A549 (cell line): Measurements from ENCODE around the gene ZSCAN18. TPM values are rescaled to one million over a fixed set of nuclear protein-coding genes. Genes with fewer than 3 reads are reported as not detected.

Experiments used
- ATAC-seq, 2 experiments: fragments of 200-7000 bp in 1 of 2; fragments of >200 bp in 1 of 2; cut with Nextera tagmentation in 1 of 2; cut with Tn5 transposase in 1 of 2; 3 replicates each; pipeline versions ENCODE4 v1.8.0 to v1.9.1; 2018 to 2020; ENCODE audit warnings: mild to moderate bottlenecking in 1 of 2, moderate library complexity in 1 of 2
- CTCF ChIA-PET: fragments of 300-600 bp; sonication (Branson Sonifier 250); formaldehyde crosslinking; extraction: SDS; loops from one replicate; lab custom pipeline; 2021; ENCODE audit warnings: antibody characterized with exemption, inconsistent platforms; lab: Yijun Ruan, JAX
- POLR2A ChIA-PET: fragments of 350-600 bp; formaldehyde crosslinking; extraction: SDS; loops from one replicate; lab custom pipeline; 2021; ENCODE audit warnings: antibody characterized with exemption, inconsistent platforms; lab: Yijun Ruan, JAX
- DNase-seq, 2 experiments: peaks; one replicate each; pipeline versions ENCODE4 v3.0.0 to v3.0.0-alpha.2; 2011 to 2016; ENCODE audit warnings: low read depth in 1 of 2, low spot score in 1 of 2
- FAIRE-seq: peaks from 2 replicates; lab custom pipeline; 2011; peaks lifted over from hg19 to GRCh38; lab: Jason Lieb, UNC
- H3K27ac ChIP-seq, 2 experiments: fragments of >200 bp; sonication (Bioruptor Twin); formaldehyde crosslinking; 3 replicates each; pipeline ENCODE4 v1.5.1; 2016 to 2017
- H3K4me1 ChIP-seq: fragments of >200 bp; sonication (Bioruptor Twin); formaldehyde crosslinking; 3 replicates; pipeline ENCODE4 v1.6.1; 2016
- H3K4me2 ChIP-seq: fragments of >200 bp; sonication (Bioruptor Twin); formaldehyde crosslinking; 3 replicates; pipeline ENCODE4 v1.6.1; 2016
- H3K4me3 ChIP-seq: fragments of >200 bp; sonication (Bioruptor Twin); formaldehyde crosslinking; 3 replicates; pipeline ENCODE4 v1.5.1; 2016
- H3K9me3 ChIP-seq: fragments of >200 bp; sonication (Bioruptor Twin); formaldehyde crosslinking; 3 replicates; pipeline ENCODE4 v1.6.1; 2016
- CHD4 ChIP-seq: fragments of 200-600 bp; sonication (generic); IDR thresholded peaks from 2 replicates; pipeline ENCODE4 v1.6.1; 2016; ENCODE audit warnings: antibody characterized with exemption, mild to moderate bottlenecking, borderline replicate concordance
- CTCF ChIP-seq: fragments of >200 bp; sonication (Bioruptor Twin); formaldehyde crosslinking; IDR thresholded peaks from 3 replicates; pipeline ENCODE4 v1.5.1; 2016
- EHF ChIP-seq: fragments of 250-450 bp; sonication (Bioruptor Pico); IDR thresholded peaks from 2 replicates; pipeline ENCODE4 v1.5.0; 2020; ENCODE audit warnings: mild to moderate bottlenecking
- EP300 ChIP-seq, 2 experiments: fragments of >200 bp; sonication (Bioruptor Twin); formaldehyde crosslinking; IDR thresholded peaks; 2 replicates in 1 of 2; 3 replicates in 1 of 2; pipeline ENCODE4 v1.6.1; 2016 to 2017
- FOSL2 ChIP-seq, 2 experiments: fragments of 450-650 bp in 1 of 2; fragments of >200 bp in 1 of 2; sonication (Bioruptor Twin) in 1 of 2; formaldehyde crosslinking; IDR thresholded peaks; 2 replicates each; pipeline versions ENCODE4 v1.5.0 to v1.6.1; 2016 to 2020; ENCODE audit warnings: mild to moderate bottlenecking in 1 of 2, moderate library complexity in 1 of 2
- HDAC2 ChIP-seq: fragments of 200-600 bp; sonication (generic); IDR thresholded peaks from 2 replicates; pipeline ENCODE4 v1.6.1; 2016
- HOXA7 ChIP-seq: fragments of 250-450 bp; sonication (Bioruptor Pico); IDR thresholded peaks from 2 replicates; pipeline ENCODE4 v1.5.0; 2020; ENCODE audit warnings: mild to moderate bottlenecking, moderate library complexity
- HOXB13 ChIP-seq: fragments of 250-450 bp; sonication (Bioruptor Pico); IDR thresholded peaks from 2 replicates; pipeline ENCODE4 v1.5.0; 2020; ENCODE audit warnings: low read depth, mild to moderate bottlenecking, moderate library complexity
- JUN ChIP-seq, 2 experiments: fragments of >200 bp; sonication (Bioruptor Twin); formaldehyde crosslinking; IDR thresholded peaks; 2 replicates in 1 of 2; 3 replicates in 1 of 2; pipeline ENCODE4 v1.6.1; 2016 to 2017
- MAZ ChIP-seq: fragments of 150-350 bp; IDR thresholded peaks from 2 replicates; pipeline ENCODE4 v1.6.1; 2014; ENCODE audit warnings: antibody characterized with exemption, low read depth, low read length, borderline replicate concordance
- MYC ChIP-seq: IDR thresholded peaks from 2 replicates; pipeline ENCODE4 v1.6.1; 2012; ENCODE audit warnings: mild to moderate bottlenecking, inconsistent platforms, low read length, improper control_type of control experiment, borderline replicate concordance
- NFE2L2 ChIP-seq: fragments of 150-350 bp; conservative IDR thresholded peaks from 2 replicates; pipeline ENCODE4 v1.6.1; 2014; ENCODE audit warnings: low read length
- PHF8 ChIP-seq: fragments of 200-600 bp; sonication (generic); IDR thresholded peaks from 2 replicates; pipeline ENCODE4 v1.6.1; 2016; ENCODE audit warnings: low read depth, mild to moderate bottlenecking, antibody characterized with exemption, moderate library complexity, borderline replicate concordance
- RCOR1 ChIP-seq: fragments of 150-350 bp; IDR thresholded peaks from 2 replicates; pipeline ENCODE4 v1.6.1; 2014; ENCODE audit warnings: antibody characterized with exemption, low read length, low read depth
- TFCP2L1 ChIP-seq: fragments of 250-450 bp; sonication (Bioruptor Pico); IDR thresholded peaks from 2 replicates; pipeline ENCODE4 v1.5.0; 2021; ENCODE audit warnings: mild to moderate bottlenecking
- ZNF302 ChIP-seq: fragments of 250-450 bp; sonication (Bioruptor Pico); IDR thresholded peaks from 2 replicates; pipeline ENCODE4 v1.9.0; 2021; ENCODE audit warnings: inconsistent platforms, mild to moderate bottlenecking, moderate library complexity
- WGBS: methylation state at CpG from one replicate; pipeline ENCODE4 v1.1.6; 2017; ENCODE audit errors: missing lambda C conversion rate; 5-methylcytosine and 5-hydroxymethylcytosine counted together
- polyA plus RNA-seq, 4 experiments: library from polyadenylated mRNA; depleted of rRNA in 3 of 4; stranded (reverse); fragments of >200 nt; fragmentation: RNase III in 1 of 4; extraction: RNeasy Plus Mini Kit Qiagen cat#74134 plus additional on column Dnase treatment in 1 of 4; gene quantifications; 2 replicates in 3 of 4; 3 replicates in 1 of 4; pipeline ENCODE4 v1.2.3, GENCODE V29; 2011 to 2017
- TF ChIP-seq, protein P1 (sequence below): IDR thresholded peaks from 2 replicates; pipeline ENCODE4 v1.6.1; 2012
- TF ChIP-seq, protein P2 (sequence below): fragments of 150-350 bp; IDR thresholded peaks from 2 replicates; pipeline ENCODE4 v1.6.1; 2014; ENCODE audit warnings: low read depth, mild to moderate bottlenecking, low read length

ZSCAN18 gene
- polyA plus RNA-seq, 2 of the 4 experiments (the other 2 are of a cell fraction), result 2.3 to 2.9 TPM

- FAIRE-seq (no peak), ATAC-seq (no peak), DNase-seq (no peak)
- no peaks in the 10 kb centered on the region for H3K4me1 ChIP-seq
- no peak overlapping the region for H3K4me3 ChIP-seq
- 17% methylated on average over 8 of the region's 8 CpGs for WGBS
- no peak overlapping the region for H3K4me2 ChIP-seq
- POLR2A ChIA-PET, result no interaction called here
- no peak for TF ChIP-seq CHD4
- H3K9me3 ChIP-seq, result peaks cover 76% of the 10 kb centered on the region
- CTCF ChIA-PET, result no interaction called here
- no peak overlapping the region for H3K27ac ChIP-seq
These were observed 59.3 kb downstream of the ZSCAN18 start for GRCh38 chr19:58038688-58039204.

- H3K27ac ChIP-seq, result no peak overlapping the region
- FAIRE-seq (no peak), DNase-seq (no peak)
- POLR2A ChIA-PET, result no interaction called here
- no peaks in the 10 kb centered on the region for H3K4me1 ChIP-seq
- TF ChIP-seq HOXA7 (no peak), TFCP2L1 (no peak), MYC (no peak), EP300 (IDR thresholded peaks at IDR 0.05) (no peak), JUN (IDR thresholded peaks at IDR 0.05) (no peak), PHF8 (no peak), HDAC2 (no peak), NFE2L2 (no peak), CTCF (no peak), RCOR1 (no peak), FOSL2 (IDR thresholded peaks at IDR 0.05) (no peak), FOSL2 (CRISPR knock-in tag; IDR thresholded peaks at IDR 0.05) (no peak), ZNF302 (no peak)
- TF ChIP-seq, protein P1, sequence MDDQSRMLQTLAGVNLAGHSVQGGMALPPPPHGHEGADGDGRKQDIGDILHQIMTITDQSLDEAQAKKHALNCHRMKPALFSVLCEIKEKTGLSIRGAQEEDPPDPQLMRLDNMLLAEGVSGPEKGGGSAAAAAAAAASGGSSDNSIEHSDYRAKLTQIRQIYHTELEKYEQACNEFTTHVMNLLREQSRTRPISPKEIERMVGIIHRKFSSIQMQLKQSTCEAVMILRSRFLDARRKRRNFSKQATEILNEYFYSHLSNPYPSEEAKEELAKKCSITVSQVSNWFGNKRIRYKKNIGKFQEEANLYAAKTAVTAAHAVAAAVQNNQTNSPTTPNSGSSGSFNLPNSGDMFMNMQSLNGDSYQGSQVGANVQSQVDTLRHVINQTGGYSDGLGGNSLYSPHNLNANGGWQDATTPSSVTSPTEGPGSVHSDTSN, result no peak
- TF ChIP-seq, all 56 proteins: peak for 0
- 35% methylated on average over 33 of the region's 44 CpGs for WGBS
- CTCF ChIA-PET, result no interaction called here
- ATAC-seq, result no peak
- H3K4me3 ChIP-seq, result no peak overlapping the region
- H3K4me2 ChIP-seq, result no peak overlapping the region
- peaks cover 76% of the 10 kb centered on the region for H3K9me3 ChIP-seq
These were observed 59.9 kb downstream of the ZSCAN18 start for GRCh38 chr19:58037927-58038687.

GRCh38 chr19:58035863-58036262, 62.2 kb downstream of the ZSCAN18 start:
- WGBS, result 28% methylated on average over 8 of the region's 8 CpGs
- Histone ChIP-seq H3K4me3 (no peak overlapping the region), H3K4me1 (no peaks in the 10 kb centered on the region), H3K27ac (no peak overlapping the region), H3K4me2 (no peak overlapping the region), H3K9me3 (peaks cover 73% of the 10 kb centered on the region)
- CTCF ChIA-PET, result no interaction called here
- DNase-seq (no peak), FAIRE-seq (no peak), ATAC-seq (no peak)
- POLR2A ChIA-PET, result no interaction called here
- no peak for TF ChIP-seq MAZ
- no peak for TF ChIP-seq TFCP2L1
- TF ChIP-seq, protein P2, sequence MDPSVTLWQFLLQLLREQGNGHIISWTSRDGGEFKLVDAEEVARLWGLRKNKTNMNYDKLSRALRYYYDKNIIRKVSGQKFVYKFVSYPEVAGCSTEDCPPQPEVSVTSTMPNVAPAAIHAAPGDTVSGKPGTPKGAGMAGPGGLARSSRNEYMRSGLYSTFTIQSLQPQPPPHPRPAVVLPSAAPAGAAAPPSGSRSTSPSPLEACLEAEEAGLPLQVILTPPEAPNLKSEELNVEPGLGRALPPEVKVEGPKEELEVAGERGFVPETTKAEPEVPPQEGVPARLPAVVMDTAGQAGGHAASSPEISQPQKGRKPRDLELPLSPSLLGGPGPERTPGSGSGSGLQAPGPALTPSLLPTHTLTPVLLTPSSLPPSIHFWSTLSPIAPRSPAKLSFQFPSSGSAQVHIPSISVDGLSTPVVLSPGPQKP, result no peak
- no peak for TF ChIP-seq HOXB13
- TF ChIP-seq CTCF, result no peak
- TF ChIP-seq EHF (CRISPR knock-in tag), result no peak
- TF ChIP-seq ZNF302, result no peak
